Transverse colon (tissue), 4 donors: ENCODE results near the gene SHISA5.

Source experiments
- POLR2A ChIP-seq: fragments of 450-650 bp; IDR thresholded peaks from one replicate; pipeline ENCODE4 v1.6.1; 2016; ENCODE audit warnings: antibody characterized with exemption, mild to moderate bottlenecking, moderate library complexity
- POLR2AphosphoS5 ChIP-seq, 3 donors: sonication (generic); formaldehyde crosslinking; IDR thresholded peaks; one replicate each; pipeline ENCODE4 v1.6.1; 2016; ENCODE audit warnings: antibody characterized with exemption in 3 of 3
- TF ChIP-seq, protein P1 (sequence below), 5 experiments: fragments of 200-600 bp in 3 of 5; fragments of 450-650 bp in 2 of 5; sonication (generic) in 3 of 5; IDR thresholded peaks; 1 replicate in 2 of 5; 2 replicates in 3 of 5; pipeline ENCODE4 v1.5.1; 2016 to 2017; ENCODE audit warnings: antibody characterized with exemption in 5 of 5, inconsistent platforms in 3 of 5, mild to moderate bottlenecking in 2 of 5, moderate library complexity in 1 of 5

DNA sequence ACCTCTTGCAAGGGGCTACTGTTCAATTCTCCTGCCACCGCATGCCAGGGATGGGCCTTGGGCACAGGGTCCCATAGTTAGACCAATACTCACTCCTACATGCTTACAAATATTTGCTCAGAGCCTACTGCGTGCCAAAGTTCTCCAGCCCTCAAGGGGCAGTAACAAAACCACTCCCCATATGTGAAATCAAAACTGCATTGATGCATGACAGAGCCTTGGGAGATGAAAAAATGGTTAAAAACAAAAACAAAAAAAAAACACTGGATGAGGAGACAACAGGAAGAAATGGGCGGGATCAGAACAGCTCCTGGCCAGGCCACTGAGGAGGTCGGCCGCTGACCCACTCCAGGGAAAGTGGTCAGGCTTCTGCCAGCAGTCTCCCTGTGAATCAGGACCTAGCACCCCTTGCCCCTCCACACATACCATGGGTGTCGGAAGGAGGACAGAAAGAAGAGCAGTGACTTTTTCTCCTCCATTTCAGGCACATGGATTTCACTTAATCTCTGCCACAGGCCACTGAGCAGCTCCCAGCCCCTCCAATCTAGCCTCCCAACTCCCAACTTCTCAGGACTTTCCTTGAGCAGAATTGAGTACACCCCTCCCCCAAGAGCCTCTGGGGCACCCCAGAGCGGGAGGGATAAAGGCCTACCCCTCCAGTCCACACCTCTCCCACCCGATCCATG, 76.9 kb downstream of the SHISA5 start:
- TF ChIP-seq, protein P1, sequence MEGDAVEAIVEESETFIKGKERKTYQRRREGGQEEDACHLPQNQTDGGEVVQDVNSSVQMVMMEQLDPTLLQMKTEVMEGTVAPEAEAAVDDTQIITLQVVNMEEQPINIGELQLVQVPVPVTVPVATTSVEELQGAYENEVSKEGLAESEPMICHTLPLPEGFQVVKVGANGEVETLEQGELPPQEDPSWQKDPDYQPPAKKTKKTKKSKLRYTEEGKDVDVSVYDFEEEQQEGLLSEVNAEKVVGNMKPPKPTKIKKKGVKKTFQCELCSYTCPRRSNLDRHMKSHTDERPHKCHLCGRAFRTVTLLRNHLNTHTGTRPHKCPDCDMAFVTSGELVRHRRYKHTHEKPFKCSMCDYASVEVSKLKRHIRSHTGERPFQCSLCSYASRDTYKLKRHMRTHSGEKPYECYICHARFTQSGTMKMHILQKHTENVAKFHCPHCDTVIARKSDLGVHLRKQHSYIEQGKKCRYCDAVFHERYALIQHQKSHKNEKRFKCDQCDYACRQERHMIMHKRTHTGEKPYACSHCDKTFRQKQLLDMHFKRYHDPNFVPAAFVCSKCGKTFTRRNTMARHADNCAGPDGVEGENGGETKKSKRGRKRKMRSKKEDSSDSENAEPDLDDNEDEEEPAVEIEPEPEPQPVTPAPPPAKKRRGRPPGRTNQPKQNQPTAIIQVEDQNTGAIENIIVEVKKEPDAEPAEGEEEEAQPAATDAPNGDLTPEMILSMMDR (IDR thresholded peaks at IDR 0.05) = no peak
- TF ChIP-seq POLR2A (no peak), POLR2AphosphoS5 (IDR thresholded peaks at IDR 0.05) (no peak)
